CD4-positive, alpha-beta T cell treated with Interleukin-4 for 4 hours (primary cell): Measurements from ENCODE around the gene CHRNA10.
A peak's percentile ranks its signal among the peaks of the same experiment; 100 is the strongest.
"Not testable (repeated sequence)": the region's sequence is repeated elsewhere in the genome, so short reads cannot be mapped to it uniquely, and the experiment has no call there.

Experiments used
- DNase-seq: peaks from one replicate; pipeline ENCODE4 v3.0.0-alpha.2; 2020

The CHRNA10 gene

DNA sequence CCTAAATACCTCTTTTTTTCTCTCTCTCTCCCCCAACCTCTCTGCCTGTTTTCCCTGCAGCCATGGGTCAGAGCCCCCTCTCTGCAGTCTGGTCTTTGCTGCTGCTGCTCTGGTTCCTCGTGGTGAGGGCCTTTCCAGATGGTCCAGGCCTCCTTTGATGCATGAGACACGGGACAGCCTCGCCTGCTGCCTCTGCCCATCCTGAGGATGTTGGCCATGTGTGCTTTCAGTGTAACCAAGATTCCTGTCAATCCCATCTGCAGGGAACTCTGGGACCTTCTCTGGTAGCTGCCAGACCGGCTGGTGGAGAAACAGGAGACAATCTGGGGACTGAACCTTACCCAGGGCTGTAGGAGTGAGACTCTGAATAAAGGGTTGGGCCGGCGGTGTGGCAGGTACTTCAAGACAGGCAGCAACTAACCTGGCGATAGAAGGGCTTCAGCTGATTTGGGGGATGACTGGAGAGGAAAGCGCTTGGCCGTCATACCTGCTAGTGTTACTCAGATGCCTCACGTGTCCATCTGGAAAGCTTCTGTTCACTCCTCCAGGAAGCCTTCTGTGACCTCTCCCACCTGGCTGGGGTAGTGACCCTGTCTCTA lies 7.1 kb downstream of the CHRNA10 start:
- no peak for DNase-seq

DNA sequence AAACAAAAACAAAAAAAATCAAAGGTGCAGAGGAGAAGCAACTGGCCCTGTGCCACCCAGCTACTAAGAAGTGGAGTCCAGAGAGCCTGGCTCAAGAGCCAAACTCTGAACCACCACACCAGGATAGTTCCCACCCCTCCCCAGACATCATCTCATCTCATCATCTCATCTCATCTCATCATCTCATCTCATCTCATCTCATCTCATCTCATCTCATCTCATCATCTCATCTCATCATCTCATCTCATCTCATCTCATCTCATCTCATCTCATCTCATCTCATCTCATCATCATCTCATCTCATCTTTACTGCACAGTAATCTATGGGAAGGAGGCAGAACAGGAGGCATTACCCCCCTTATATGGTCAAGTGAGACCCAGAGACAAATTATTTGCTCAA lies 8.3 kb downstream of the CHRNA10 start:
- DNase-seq, result no peak

DNA sequence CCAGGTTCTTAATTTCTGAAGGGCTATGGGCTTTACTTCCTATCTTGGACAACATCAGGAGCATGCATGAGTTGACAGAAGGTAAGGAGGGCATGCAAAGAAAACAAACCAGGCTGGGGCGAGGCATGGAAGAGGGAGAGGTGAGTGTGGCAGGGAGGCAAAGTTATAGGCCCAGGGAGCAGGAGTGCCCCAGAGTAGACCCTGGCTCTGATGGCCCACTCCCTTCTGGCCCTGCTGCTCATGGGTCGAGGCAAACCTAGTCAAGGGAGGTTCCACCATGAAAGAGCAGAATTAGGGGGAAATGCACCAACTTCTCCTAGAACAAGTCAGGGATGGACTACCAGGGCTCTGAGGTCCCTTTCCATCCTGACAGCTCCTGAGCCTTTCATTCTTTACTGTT lies 10.2 kb downstream of the CHRNA10 start:
- DNase-seq, result no peak

DNA sequence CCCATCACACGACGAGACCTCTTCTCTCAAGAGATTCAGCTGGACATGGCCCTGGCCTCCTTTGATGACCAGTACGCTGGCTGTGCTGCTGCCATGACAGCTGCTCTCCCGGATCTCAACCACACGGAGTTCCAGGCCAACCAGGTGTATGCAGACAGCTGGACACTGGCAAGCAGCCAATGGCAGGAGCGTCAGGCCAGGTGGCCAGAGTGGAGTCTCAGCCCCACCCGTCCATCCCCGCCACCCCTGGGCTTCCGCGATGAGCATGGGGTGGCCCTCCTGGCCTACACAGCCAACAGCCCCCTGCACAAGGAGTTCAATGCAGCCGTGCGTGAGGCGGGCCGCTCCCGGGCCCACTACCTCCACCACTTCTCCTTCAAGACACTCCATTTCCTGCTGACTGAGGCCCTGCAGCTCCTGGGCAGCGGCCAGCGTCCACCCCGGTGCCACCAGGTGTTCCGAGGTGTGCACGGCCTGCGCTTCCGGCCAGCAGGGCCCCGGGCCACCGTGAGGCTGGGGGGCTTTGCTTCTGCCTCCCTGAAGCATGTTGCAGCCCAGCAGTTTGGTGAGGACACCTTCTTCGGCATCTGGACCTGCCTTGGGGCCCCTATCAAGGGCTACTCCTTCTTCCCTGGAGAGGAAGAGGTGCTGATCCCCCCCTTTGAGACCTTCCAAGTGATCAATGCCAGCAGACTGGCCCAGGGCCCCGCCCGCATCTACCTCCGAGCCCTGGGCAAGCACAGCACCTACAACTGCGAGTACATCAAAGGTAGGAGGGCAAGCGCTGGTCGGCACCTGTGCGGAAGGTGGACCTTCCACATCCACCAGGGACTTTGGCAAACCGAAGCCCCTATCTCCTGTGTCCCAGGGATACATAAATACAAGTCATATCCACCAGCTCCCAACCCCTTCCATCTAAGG lies 11.3 kb downstream of the CHRNA10 start:
- DNase-seq, result no peak

DNA sequence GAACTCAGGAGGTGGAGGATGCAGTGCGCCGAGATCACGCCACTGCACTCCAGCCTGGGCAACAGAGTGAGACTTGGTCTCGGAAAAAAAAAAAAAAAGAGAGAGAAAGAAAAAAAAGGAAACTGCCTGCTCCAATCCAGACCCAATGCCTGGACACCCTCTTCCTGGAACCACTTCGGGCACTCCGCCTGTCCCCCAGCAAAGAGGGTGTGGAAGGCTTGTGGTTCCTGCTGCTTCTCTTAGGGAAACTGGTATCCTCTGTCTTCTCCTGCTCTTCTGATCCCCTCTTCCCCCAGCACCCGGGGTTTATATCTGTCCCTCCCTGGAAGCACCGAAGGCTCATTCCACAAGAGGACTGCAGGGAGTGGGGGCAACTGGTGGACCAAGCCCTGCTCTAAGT lies 12.9 kb downstream of the CHRNA10 start:
- DNase-seq, result no peak

DNA sequence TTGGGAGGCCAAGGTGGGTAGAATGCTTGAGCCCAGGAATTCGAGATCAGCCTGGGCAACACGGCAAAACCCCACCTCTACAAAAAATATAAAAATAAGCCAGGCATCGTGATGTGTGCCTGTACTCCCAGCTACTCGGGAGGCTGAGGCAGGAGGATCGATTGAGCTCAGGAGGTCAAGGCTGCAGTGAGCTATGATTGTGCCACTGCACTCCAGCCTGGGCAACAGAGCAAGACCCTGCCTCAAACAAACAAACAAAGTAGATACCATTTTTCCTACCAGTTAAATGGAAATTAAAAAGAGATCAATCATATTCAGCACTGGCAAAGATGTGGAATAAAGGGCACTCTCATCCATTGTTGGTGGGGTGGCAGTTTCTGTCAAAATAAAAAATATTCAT lies 13.9 kb downstream of the CHRNA10 start:
- not testable (repeated sequence) for DNase-seq

DNA sequence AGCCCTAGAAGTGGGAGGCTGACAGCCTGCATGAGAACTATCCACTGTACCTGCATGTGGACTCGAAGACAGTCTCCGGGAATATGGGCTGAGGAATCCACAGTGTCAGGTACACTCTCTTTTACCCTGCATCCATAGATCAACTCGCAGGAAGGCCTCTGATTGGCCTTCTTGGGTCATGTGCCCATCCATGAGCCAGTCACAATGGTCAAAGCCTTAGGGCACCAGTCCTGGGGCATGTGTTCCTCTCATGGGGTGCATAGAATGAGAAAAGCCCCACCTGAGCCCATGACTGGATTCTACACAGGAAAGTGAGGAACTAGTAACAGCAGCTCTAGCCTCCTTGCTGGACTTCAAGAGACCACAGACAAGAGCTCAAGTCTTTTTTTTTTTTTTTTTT lies 15.6 kb downstream of the CHRNA10 start:
- no peak for DNase-seq

DNA sequence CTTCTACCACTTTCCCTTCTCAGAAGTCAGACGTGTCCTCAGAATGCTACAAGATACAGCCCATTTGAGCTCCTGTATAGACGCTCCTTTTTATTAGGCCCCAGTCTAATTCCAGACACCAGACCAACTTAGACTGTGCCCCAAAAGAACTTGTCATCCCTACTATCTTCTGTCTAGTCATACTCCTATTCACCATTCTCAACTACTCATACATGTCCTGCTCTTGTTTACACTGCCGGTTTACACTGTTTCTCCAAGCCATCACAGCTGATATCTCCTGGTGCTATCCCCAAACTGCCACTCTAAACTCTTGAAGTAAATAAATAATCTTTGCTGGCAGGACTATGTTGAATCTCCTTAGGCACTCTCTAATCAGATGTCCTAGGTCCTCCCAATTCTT lies 18.7 kb downstream of the CHRNA10 start:
- not testable (repeated sequence) for DNase-seq

DNA sequence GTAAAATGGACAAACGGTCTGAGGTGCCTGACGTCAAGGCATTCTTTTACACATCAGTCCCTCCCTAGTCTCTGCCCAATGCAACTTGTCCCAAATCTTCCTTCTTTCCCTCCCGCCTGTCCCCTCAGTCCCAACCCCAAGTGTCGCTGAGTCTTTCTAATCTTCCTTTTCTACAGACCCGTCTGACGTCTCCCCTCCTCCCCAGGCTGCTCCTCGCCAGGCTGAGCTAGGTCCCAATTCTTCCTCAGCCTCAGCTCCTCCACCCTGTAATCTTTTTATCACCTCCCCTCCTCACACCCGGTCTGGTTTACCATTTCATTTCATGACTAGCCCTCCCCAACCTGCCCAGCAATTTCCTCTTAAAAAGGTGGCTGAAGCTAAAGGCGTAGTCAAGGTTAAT lies 21.8 kb downstream of the CHRNA10 start:
- not testable (repeated sequence) for DNase-seq

DNA sequence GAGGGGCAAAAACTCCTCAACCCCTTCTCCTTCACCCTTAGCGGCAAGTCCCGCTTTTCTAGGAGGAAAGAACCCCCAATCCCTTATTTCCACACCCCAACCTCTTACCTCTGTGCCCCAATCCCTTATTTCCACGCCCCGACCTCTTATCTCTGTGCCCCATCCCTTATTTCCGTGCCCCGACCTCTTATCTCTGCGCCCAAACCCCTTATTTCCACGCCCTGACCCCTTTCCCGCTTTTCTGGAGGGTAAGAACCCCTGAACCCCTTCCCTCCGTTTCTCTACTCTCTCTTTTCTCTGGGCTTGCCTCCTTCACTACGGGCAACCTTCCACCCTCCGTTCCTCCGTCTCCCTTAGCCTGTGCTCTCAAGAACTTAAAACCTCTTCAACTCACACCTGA lies 22.3 kb downstream of the CHRNA10 start:
- not testable (repeated sequence) for DNase-seq

DNA sequence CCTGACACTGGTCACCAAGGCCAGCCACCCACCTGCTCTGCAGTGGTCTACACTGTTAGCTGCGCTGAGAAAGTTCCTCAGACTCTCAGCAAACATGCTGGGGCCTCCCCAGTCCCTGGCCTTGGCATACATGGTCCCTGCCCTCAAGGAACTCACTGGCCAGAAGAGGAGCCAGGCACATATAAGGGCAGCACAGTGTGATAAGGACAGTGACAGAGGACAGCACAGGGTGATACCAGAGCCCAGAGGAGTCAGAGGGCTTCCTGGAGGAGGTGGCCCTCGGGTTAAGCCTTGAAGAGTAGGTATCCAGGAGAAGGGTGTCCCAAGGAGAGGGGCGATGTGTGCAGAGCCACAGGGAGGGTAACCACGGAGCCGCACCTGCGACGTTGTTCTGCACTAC lies 25.6 kb downstream of the CHRNA10 start:
- no peak for DNase-seq

DNA sequence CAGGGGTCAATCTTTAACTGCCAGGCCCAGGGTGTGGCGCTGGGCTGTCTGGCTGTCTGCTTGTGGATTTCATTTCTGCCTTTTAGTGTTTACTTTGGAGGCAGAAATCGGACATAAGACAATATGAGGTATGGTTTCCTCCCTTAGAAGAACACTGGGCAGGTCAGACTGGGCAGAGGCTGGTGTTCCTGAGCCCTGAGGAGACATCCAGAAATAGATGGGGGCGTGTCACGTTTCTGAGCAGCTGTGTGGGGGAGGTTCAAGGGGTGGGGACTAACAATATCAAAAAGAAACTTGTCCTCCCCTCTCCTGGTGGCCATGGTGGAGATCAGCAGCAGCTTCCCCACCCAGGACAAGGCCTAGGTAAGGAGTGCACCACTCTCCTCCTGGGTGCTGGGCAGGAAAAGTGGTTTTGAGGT lies 26.4 kb downstream of the CHRNA10 start, which contains the start of gene ART1:
TSS of gene ART1 (plus strand) at position 312 of the 419 bp plus-strand sequence. CDS start 14,086 bp downstream, outside the sequence.
- DNase-seq, result no peak

DNA sequence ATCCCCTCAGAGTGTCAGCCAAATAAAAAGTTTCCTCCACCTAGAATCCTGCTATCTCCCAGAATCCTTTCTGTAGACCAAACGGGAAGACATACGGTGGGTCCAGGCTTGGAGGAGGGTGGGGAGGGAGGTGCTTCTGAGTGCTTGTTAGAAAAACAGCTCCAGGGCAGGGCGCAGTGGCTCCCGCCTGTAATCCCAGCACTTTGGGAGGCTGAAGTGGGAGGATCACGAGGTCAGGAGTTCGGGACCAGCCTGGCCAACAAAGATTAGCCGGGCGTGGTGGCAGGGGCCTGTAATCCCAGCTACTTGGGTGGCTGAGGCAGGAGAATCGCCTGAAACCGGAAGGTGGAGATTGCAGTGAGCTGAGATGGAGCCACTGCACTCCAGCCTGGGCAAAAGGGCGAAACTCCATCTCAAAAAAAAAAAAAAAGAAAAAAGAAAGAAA lies 28.1 kb downstream of the CHRNA10 start:
- DNase-seq, result not testable (repeated sequence)

DNA sequence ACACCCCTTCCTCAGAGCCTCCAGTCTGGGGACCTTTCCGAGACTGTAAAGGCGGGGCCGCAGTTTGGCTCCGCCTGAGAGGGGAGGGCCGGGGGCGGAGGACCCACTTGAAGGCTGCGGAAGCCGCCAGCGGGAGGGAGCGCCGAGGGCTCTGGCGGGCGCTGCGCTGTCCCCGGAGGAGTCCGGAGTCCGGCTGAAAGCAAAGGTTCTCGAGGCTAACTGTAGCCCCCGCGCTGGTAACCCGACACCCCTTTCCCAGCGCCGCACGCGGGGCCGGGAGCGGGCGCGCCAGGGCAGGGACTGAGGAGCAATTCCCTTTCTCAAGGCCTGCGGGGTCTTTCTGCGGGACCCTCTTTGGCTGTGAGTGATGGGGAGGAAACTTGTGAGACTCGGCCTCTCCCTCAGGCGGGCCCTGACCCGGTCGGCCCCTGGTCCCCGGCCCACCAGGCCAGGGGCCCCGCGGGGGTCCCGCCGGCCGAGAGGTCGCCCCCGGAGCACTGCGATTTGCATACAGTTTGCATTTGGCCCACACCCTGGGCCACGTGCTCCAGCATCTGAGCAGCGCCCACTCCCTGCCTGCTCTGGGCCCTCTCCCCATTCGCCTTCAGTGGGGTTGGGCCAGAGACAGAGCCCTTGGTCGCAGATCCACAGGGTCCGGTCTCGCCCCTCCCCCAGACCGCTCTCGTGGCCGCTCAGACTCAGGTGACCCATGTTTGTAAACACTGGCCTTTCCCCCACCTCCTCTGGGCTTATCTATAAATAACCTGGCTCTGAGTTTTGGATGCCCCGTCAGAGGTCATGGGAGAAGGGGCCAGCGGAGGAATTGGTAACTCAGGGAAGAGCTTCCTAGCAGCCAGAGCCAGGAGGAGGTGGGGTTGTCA lies 28.9 kb downstream of the CHRNA10 start:
- DNase-seq, result peak; percentile 56

DNA sequence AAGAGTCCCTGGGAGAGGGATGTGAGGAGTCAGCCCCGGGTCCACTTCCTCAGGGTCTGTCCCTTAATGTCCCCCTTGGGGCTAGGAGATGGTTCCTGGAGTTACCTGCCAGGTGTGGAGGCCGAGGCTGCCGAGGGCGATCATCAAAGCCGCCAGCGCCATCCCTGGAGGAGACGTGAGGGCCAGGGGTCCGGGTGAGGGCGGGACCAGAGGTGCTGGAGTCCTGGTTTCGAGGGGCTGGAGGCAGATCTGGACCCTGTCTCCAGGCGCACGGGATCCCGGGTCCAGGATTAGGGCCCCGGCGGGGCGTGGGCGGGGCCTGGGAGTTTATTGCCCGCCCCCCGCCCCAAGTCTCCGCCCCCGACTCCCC lies 29.5 kb downstream of the CHRNA10 start, which contains the start of gene ART5:
TSS of gene ART5 (minus strand) at position 292 of the 370 bp plus-strand sequence. CDS start at position 162, 130 bp downstream.
- no peak for DNase-seq

DNA sequence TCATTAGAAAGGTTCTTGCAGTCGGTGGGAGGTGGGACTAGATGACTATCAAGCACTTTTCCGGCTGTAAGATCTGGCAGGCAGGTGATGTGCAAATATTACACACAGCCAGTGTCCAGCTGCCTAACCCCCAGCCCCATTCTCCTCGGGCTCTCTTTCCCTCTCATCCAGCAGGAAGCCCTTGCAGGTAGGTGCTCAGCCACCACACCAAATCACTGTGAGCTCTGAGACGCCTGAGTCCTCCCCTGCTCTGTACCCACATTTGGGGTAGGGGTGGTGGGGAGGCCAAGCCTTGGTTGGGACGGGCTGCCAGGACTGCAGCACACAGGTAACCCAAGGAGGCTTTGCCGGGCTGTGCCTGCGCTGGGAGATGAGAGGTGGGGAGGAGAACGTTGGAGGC lies 30.0 kb downstream of the CHRNA10 start:
- no peak for DNase-seq

DNA sequence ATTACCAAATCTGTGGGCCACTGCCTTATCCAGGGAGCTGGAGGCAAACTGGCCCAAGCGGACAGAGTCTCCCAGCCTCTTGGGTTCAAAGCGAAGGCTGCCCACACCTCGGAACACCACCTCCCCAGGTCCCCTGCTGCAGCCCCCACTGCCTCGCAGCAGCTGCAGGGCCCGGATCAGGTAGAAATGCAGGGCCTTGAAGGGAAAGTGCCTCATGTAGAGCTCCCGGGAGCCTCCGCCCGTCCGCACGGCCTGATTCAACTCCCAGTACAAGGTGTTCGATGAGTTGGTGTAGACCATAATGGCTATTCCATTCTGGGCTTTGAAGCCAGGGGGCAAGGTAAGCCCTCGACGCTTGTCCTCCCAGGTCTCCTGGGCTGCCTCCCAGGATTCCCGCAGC lies 31.3 kb downstream of the CHRNA10 start:
- no peak for DNase-seq

DNA sequence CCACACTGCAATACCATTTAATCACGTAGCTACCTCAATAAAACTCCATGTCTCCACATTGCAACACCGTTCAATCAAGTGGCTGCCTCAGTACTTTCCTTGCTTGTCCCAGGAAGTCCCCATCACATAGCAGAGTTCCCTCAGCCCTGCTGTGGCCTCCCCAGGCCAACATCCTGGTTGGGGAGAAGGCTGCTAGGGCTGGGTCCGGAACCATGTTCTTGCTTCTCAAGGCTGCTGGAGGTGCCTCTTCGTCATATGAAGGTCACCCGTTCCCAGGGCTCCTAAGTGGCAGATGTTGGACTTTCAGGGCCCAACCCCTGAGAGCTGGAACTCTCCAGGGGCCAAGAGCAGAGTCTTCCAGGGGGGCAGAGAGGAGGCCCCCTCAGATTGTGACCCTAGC lies 32.7 kb downstream of the CHRNA10 start:
- DNase-seq, result no peak

DNA sequence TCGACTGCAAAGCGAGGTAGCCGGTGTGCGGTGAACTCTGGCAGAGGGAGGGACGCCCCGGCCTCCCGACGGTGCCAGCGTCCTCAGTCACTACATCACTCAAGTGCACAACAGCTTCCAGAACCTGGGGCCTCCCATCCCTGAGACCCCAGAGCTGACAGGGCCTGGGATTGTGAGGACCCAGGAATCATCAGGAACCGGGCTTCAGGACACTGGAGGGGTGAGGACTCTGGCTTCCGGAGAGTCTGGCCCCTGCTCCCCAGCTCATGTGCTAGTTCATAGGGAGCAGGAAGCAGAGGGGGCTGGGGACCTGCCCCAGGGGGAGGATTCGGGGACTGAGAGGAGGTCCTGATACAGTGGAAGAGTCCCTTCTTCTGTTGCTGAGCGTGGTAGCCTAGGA lies 34.0 kb downstream of the CHRNA10 start:
- no peak for DNase-seq

DNA sequence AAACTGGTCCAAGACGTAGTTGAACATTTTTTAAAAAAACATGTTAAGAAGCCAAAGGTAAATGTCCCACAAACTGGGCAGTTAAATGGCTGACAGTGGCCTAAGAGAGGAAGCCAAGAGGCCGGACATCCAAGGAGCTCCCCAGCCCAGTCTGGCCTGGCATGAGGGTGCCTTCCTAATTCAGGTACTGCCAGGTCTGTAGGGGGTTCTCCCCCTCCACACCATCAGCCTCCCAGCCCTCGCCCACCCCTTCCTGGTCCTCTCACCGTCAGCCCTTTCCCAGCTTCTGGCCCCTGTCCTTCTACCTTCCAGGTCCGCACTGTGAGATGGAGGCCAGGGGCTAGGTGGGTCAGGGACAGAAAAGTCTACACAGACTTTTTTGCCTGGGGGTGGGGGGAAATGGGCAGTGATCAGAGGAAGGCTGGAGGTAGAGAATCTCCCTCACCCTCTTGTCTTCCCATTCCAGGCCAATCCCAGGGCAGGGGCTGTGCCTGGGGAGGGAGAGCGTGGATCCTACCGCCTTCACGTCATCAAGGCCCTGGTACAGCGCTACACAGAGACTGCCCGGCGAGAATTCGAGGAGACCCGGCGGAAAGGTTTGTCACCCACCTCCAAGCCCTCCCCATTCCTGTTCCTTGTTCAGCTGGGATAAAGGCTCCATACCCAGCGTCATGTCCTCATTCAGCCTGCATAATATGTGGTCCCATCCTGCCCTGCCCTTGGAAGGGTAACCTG lies 35.4 kb downstream of the CHRNA10 start:
- DNase-seq, result no peak

DNA sequence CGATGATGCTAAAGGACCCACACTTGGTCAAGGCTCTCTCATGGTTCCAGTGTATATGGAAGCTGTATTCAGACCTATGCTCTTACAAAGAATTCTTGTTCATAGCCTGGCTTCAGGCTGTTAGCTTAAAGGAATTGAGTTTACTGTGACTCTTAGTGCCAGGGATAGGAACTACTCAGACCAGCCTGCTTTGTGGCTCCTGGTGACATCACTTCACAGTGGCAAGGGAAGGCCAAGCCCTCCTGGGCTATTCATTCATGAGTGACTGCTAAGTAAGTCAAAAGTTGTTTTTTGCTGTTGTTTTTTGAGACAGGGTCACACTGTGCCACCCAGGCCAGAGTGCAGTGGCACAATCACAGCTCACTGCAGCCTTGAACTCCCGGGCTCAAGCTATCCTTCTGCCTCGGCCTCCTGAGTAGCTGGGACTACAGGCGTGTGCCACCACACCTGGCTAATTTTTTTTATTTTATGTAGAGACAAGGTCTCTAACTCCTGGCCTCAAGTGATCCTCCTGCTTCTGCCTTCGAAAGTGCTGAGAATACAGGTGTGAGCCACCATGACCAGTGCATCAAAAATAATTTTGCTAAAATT lies 39.0 kb downstream of the CHRNA10 start:
- no peak for DNase-seq

DNA sequence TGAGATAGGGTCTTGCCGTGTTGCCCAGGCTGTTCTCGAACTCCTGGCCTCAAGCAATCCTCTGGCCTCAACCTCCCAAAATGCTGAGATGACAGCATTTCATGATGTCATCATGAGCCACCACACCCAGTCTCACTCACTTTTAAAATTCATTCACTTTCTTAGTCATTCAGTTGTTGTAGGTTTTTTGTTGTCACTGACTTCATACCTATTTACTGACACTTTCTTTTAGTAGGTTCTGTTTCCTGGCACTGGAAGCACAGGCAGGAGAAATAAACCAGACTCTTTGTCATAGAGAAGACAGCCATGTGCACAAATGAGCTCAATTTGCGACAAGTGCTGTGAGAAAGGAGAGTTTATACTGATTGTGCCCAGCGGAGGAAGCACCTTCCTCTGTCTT lies 39.9 kb downstream of the CHRNA10 start:
- no peak for DNase-seq
